Mesendoderm (in vitro differentiated cells): ENCODE measurements around the gene PLCXD3.

Experiments
- DNase-seq: peaks from one replicate; pipeline ENCODE4 v3.0.0; 2013
- H2AK5ac ChIP-seq: 2 replicates; pipeline ENCODE4 v1.6.1; 2013; ENCODE audit warnings: low read length, inconsistent platforms
- H2BK120ac ChIP-seq: 2 replicates; pipeline ENCODE4 v1.6.1; 2013; ENCODE audit warnings: low read depth, mild to moderate bottlenecking, low read length, moderate library complexity, mixed read lengths
- H2BK15ac ChIP-seq: replicated peaks from 2 replicates; pipeline ENCODE4 v1.6.1; 2013; ENCODE audit warnings: low read depth, mild to moderate bottlenecking, moderate library complexity
- H2BK5ac ChIP-seq: 2 replicates; pipeline ENCODE4 v1.6.1; 2013; ENCODE audit warnings: low read length, inconsistent platforms
- H3K18ac ChIP-seq: 2 replicates; pipeline ENCODE4 v1.6.1; 2013; ENCODE audit warnings: mild to moderate bottlenecking, low read length, mixed read lengths
- H3K23ac ChIP-seq: one replicate; pipeline ENCODE4 v1.6.1; 2013; ENCODE audit warnings: low read length
- H3K27ac ChIP-seq: 2 replicates; pipeline ENCODE4 v1.5.1; 2013; ENCODE audit warnings: low read depth, mild to moderate bottlenecking, inconsistent platforms, low read length, moderate library complexity
- H3K27me3 ChIP-seq: 2 replicates; pipeline ENCODE4 v1.6.1; 2013; ENCODE audit warnings: low read length, control low read depth, mild to moderate bottlenecking, inconsistent platforms; ENCODE audit not compliant: insufficient read depth, poor library complexity
- H3K36me3 ChIP-seq: 2 replicates; pipeline ENCODE4 v1.6.1; 2013; ENCODE audit warnings: low read length, inconsistent platforms; ENCODE audit not compliant: control insufficient read depth, insufficient read depth
- H3K4ac ChIP-seq: one replicate; pipeline ENCODE4 v1.6.1; 2013; ENCODE audit warnings: low read depth, mild to moderate bottlenecking, low read length, moderate library complexity
- H3K4me1 ChIP-seq: 2 replicates; pipeline ENCODE4 v1.6.1; 2013; ENCODE audit warnings: low read depth, low read length, inconsistent platforms; ENCODE audit not compliant: control insufficient read depth
- H3K4me2 ChIP-seq: 2 replicates; pipeline ENCODE4 v1.6.1; 2013; ENCODE audit warnings: low read length
- H3K4me3 ChIP-seq: 2 replicates; pipeline ENCODE4 v1.5.1; 2013; ENCODE audit warnings: mild to moderate bottlenecking, low read length
- H3K56ac ChIP-seq: one replicate; pipeline ENCODE4 v1.6.1; 2013; ENCODE audit warnings: low read length
- H3K79me1 ChIP-seq: 2 replicates; pipeline ENCODE4 v1.6.1; 2013; ENCODE audit warnings: low read length, inconsistent platforms
- H3K79me2 ChIP-seq: 2 replicates; pipeline ENCODE4 v1.6.1; 2013; ENCODE audit warnings: mild to moderate bottlenecking, low read length; ENCODE audit not compliant: control insufficient read depth, insufficient read depth
- H3K9ac ChIP-seq: 2 replicates; pipeline ENCODE4 v1.6.1; 2013; ENCODE audit warnings: low read length, inconsistent platforms
- H4K5ac ChIP-seq: one replicate; pipeline ENCODE4 v1.6.1; 2013; ENCODE audit warnings: low read length
- H4K8ac ChIP-seq: one replicate; pipeline ENCODE4 v1.6.1; 2013; ENCODE audit warnings: low read depth, mild to moderate bottlenecking, control low read depth, low read length, moderate library complexity
- WGBS: extraction: QIAGEN DNeasy Blood & Tissue Kit; methylation state at CpG from one replicate; pipeline ENCODE4 v1.1.7; 2013; ENCODE audit warnings: low lambda C conversion rate, missing lambda C conversion rate; ENCODE audit not compliant: insufficient coverage; ENCODE audit errors: extremely low coverage; 5-methylcytosine and 5-hydroxymethylcytosine counted together

The PLCXD3 gene

GRCh38 chr5:41522193-41522786 lies 11.9 kb upstream of the PLCXD3 start:
- H3K4ac ChIP-seq, result no peak overlapping the region
- no peak overlapping the region for H2BK5ac ChIP-seq
- H2BK120ac ChIP-seq, result no peak overlapping the region
- no peak overlapping the region for H3K56ac ChIP-seq
- no peaks in the 10 kb centered on the region for H3K36me3 ChIP-seq
- no peak overlapping the region for H3K18ac ChIP-seq
- 100% methylated on average over 1 of the region's 2 CpGs for WGBS
- peak; percentile 72 for DNase-seq
- H3K27ac ChIP-seq, result no peak overlapping the region
- H3K4me3 ChIP-seq, result no peak overlapping the region
- H2AK5ac ChIP-seq, result no peak overlapping the region
- H4K5ac ChIP-seq, result no peak overlapping the region
- H3K79me2 ChIP-seq, result no peaks in the 10 kb centered on the region
- H4K8ac ChIP-seq, result no peak overlapping the region
- H3K27me3 ChIP-seq, result no peaks in the 10 kb centered on the region
- peaks cover 4% of the 10 kb centered on the region for H3K4me1 ChIP-seq
- H3K4me2 ChIP-seq, result no peak overlapping the region
- H2BK15ac ChIP-seq, result no peak overlapping the region
- H3K23ac ChIP-seq, result no peak overlapping the region
- H3K79me1 ChIP-seq, result no peaks in the 10 kb centered on the region
- H3K9ac ChIP-seq, result no peak overlapping the region

GRCh38 chr5:41519801-41520200 lies 9.4 kb upstream of the PLCXD3 start:
- no peaks in the 10 kb centered on the region for H3K27me3 ChIP-seq
- no peak overlapping the region for H4K8ac ChIP-seq
- no peak overlapping the region for H3K4me2 ChIP-seq
- H2BK5ac ChIP-seq, result no peak overlapping the region
- no peaks in the 10 kb centered on the region for H3K79me1 ChIP-seq
- H3K27ac ChIP-seq, result no peak overlapping the region
- no peaks in the 10 kb centered on the region for H3K36me3 ChIP-seq
- WGBS, result no CpG with 5 or more reads among the region's 6 CpGs
- H3K23ac ChIP-seq, result no peak overlapping the region
- no peak overlapping the region for H2BK15ac ChIP-seq
- H3K4me3 ChIP-seq, result no peak overlapping the region
- H3K4me1 ChIP-seq, result peaks cover 4% of the 10 kb centered on the region
- H3K9ac ChIP-seq, result no peak overlapping the region
- no peak for DNase-seq
- H3K56ac ChIP-seq, result no peak overlapping the region
- no peak overlapping the region for H4K5ac ChIP-seq
- no peak overlapping the region for H2AK5ac ChIP-seq
- no peak overlapping the region for H3K18ac ChIP-seq
- H3K79me2 ChIP-seq, result no peaks in the 10 kb centered on the region
- no peak overlapping the region for H3K4ac ChIP-seq
- no peak overlapping the region for H2BK120ac ChIP-seq

- Histone ChIP-seq H3K4me1 (peaks cover 2% of the 10 kb centered on the region), H4K5ac (no peak overlapping the region), H3K23ac (no peak overlapping the region), H3K27ac (no peak overlapping the region), H3K4ac (no peak overlapping the region), H3K79me2 (no peaks in the 10 kb centered on the region), H3K4me2 (no peak overlapping the region), H3K56ac (no peak overlapping the region), H2AK5ac (no peak overlapping the region), H3K79me1 (no peaks in the 10 kb centered on the region), H4K8ac (no peak overlapping the region), H3K4me3 (no peak overlapping the region), H2BK15ac (no peak overlapping the region), H3K18ac (no peak overlapping the region), H2BK5ac (no peak overlapping the region), H3K36me3 (no peaks in the 10 kb centered on the region), H3K9ac (no peak overlapping the region), H3K27me3 (no peaks in the 10 kb centered on the region), H2BK120ac (no peak overlapping the region)
- no peak for DNase-seq
Observed at GRCh38 chr5:41517909-41518308, 7.5 kb upstream of the PLCXD3 start.

GRCh38 chr5:41511241-41511640 lies 840 bp upstream of the PLCXD3 start:
- no peaks in the 10 kb centered on the region for H3K79me1 ChIP-seq
- H3K4ac ChIP-seq, result no peak overlapping the region
- H3K4me3 ChIP-seq, result no peak overlapping the region
- H3K4me2 ChIP-seq, result no peak overlapping the region
- H3K27ac ChIP-seq, result no peak overlapping the region
- H4K5ac ChIP-seq, result no peak overlapping the region
- no peak overlapping the region for H3K56ac ChIP-seq
- no CpG with 5 or more reads among the region's 1 CpG for WGBS
- no peak overlapping the region for H2BK15ac ChIP-seq
- no peak overlapping the region for H4K8ac ChIP-seq
- H3K36me3 ChIP-seq, result no peaks in the 10 kb centered on the region
- no peak overlapping the region for H2BK120ac ChIP-seq
- no peak overlapping the region for H3K9ac ChIP-seq
- H3K23ac ChIP-seq, result no peak overlapping the region
- H2AK5ac ChIP-seq, result no peak overlapping the region
- DNase-seq, result no peak
- no peaks in the 10 kb centered on the region for H3K79me2 ChIP-seq
- no peak overlapping the region for H2BK5ac ChIP-seq
- H3K18ac ChIP-seq, result no peak overlapping the region
- H3K27me3 ChIP-seq, result peaks cover 13% of the 10 kb centered on the region
- peaks cover 3% of the 10 kb centered on the region for H3K4me1 ChIP-seq

- WGBS, result no CpG with 5 or more reads among the region's 35 CpGs
- Histone ChIP-seq H3K36me3 (no peaks in the 10 kb centered on the region), H3K4me3 (no peak overlapping the region), H2BK5ac (no peak overlapping the region), H3K27ac (no peak overlapping the region), H3K56ac (peak overlapping the region; percentile 22), H3K4me1 (peaks cover 3% of the 10 kb centered on the region), H3K79me1 (no peaks in the 10 kb centered on the region), H2AK5ac (no peak overlapping the region), H3K18ac (no peak overlapping the region), H3K4me2 (peak overlapping the region; percentile 79), H3K9ac (peak overlapping the region; percentile 29), H3K27me3 (peaks cover 13% of the 10 kb centered on the region), H4K5ac (no peak overlapping the region), H2BK15ac (no peak overlapping the region), H2BK120ac (no peak overlapping the region), H4K8ac (no peak overlapping the region), H3K23ac (no peak overlapping the region), H3K79me2 (no peaks in the 10 kb centered on the region), H3K4ac (no peak overlapping the region)
- DNase-seq, result no peak
Observed at GRCh38 chr5:41509399-41510175, 814 bp downstream of the PLCXD3 start.
